Measurements from ENCODE around the gene SLC39A11. TPM values are rescaled to one million over a fixed set of nuclear protein-coding genes. Genes with fewer than 3 reads are reported as not detected.

The SLC39A11 gene
- total RNA-seq, 4 donors from 2014 or later: 45.2 to 59.5 (median 49.2) TPM

DNA sequence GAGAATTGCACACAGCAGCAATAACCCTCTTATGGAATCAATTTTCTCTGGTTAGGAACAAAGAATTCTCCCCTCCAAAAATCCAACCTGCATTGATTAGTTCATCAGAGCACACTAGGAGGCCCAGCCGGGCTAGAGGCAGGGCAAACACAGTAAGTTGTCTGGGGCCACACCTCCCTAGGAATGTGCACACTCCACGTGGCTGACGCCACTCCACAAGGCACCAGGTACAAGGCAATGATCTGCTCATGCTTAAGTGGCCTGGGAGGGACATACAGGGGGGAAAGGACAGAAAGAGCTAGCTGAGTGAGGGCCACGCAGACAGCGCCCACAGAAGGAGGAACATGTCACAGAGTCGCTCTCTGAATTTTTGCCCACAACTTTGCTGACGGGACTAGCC is 107.6 kb downstream of the SLC39A11 start:
- Histone ChIP-seq H3K27me3 (no peaks in the 10 kb centered on the region), H3K27ac (no peak overlapping the region), H3K36me3 (no peaks in the 10 kb centered on the region), H3K4me1 (peaks cover 3% of the 10 kb centered on the region), H3K4me3 (no peak overlapping the region), H3K9me3 (no peaks in the 10 kb centered on the region)
- no peak for DNase-seq (ENCODE audit: low spot score in 2 of 2)
- no peak for TF ChIP-seq POLR2A (IDR thresholded peaks at IDR 0.05)
- WGBS: 87% methylated on average over 7 of the region's 7 CpGs

DNA sequence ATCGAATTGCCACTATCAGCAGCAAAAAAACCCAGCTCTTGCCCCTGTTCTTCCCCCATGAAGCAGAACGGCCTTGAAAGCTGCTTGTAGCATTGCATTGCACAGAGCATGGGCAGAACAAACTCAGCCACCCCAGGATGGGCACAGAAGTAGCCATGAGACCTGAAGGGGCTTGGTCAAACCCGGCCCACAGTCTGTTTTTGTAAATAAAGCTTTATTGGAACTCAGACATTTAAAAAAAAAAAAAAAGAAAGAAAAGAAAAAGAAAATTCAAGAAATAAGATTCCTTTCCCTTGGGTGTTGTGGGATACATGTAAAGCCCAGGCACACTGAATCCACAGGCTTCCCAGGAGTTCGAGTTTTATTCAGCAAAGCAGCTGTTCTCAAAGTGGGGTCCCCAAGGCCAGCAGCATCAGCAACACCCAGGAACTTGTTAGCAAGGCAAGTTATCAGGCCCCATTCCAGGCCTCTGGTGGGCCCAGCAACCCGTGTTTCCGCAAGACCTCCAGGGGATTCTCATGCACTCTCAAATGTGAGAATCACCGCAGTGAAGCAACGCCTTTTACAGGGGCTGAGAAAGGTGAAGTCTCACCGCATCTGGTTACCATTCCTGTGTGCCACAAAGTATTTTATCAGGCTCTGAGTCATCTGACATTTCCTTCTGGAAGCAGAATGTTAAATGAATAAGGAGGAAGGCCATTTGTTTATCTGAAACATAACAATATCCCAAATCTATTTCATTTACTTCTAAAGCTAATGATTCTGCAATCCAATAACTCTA is 108.2 kb downstream of the SLC39A11 start:
- Histone ChIP-seq H3K36me3 (no peaks in the 10 kb centered on the region), H3K4me1 (peaks cover 3% of the 10 kb centered on the region), H3K27ac (no peak overlapping the region), H3K4me3 (no peak overlapping the region), H3K9me3 (no peaks in the 10 kb centered on the region), H3K27me3 (no peaks in the 10 kb centered on the region)
- DNase-seq (ENCODE audit: low spot score in 2 of 2): no peak
- TF ChIP-seq CTCF (IDR thresholded peaks at IDR 0.05): no peak
- no peak for TF ChIP-seq POLR2AphosphoS5 (IDR thresholded peaks at IDR 0.05)
- TF ChIP-seq POLR2A (IDR thresholded peaks at IDR 0.05): no peak
- no peak for TF ChIP-seq EP300 (IDR thresholded peaks at IDR 0.05)
- WGBS: 91% methylated on average over 9 of the region's 9 CpGs

DNA sequence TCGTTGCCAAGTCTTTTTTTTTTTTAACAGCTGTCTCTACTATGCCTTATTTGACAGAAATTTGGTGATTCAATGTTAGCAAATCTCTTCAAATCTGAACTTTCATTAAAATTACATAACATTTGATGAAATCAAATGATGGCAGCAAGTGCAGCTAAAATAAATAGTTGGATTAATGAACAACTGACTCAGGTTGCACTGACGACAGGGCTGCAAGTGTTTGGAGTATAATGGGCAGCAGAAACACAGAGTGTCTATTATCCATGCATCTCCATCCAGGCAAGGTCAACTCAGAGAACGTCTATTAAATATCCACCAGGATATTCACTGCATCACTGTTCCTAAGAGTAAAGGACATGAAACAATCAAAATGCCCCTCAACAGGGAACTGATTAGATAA is 109.8 kb downstream of the SLC39A11 start:
- peaks cover 6% of the 10 kb centered on the region for H3K4me1 ChIP-seq
- WGBS: 76% methylated on average over 3 of the region's 3 CpGs
- H3K36me3 ChIP-seq: no peaks in the 10 kb centered on the region
- H3K27me3 ChIP-seq: no peaks in the 10 kb centered on the region
- no peak overlapping the region for H3K27ac ChIP-seq
- no peak overlapping the region for H3K4me3 ChIP-seq
- TF ChIP-seq CTCF (IDR thresholded peaks at IDR 0.05) (no peak), POLR2AphosphoS5 (IDR thresholded peaks at IDR 0.05) (no peak), POLR2A (IDR thresholded peaks at IDR 0.05) (no peak), EP300 (IDR thresholded peaks at IDR 0.05) (no peak)
- DNase-seq (ENCODE audit: low spot score in 2 of 2): no peak
- H3K9me3 ChIP-seq: no peaks in the 10 kb centered on the region

- Histone ChIP-seq H3K4me1 (peaks cover 11% of the 10 kb centered on the region), H3K4me3 (no peak overlapping the region), H3K27ac (no peak overlapping the region), H3K27me3 (no peaks in the 10 kb centered on the region), H3K36me3 (no peaks in the 10 kb centered on the region), H3K9me3 (no peaks in the 10 kb centered on the region)
- TF ChIP-seq CTCF (IDR thresholded peaks at IDR 0.05): no peak
- no peak for TF ChIP-seq POLR2AphosphoS5 (IDR thresholded peaks at IDR 0.05)
- TF ChIP-seq POLR2A (IDR thresholded peaks at IDR 0.05): no peak
- no peak for TF ChIP-seq EP300 (IDR thresholded peaks at IDR 0.05)
- no peak for DNase-seq (ENCODE audit: low spot score in 2 of 2)
- WGBS: 87% methylated on average over 9 of the region's 9 CpGs
These were observed 113.8 kb downstream of the SLC39A11 start for GRCh38 chr17:72978593-72979218.

GRCh38 chr17:72977771-72978417 is 114.6 kb downstream of the SLC39A11 start:
- DNase-seq (ENCODE audit: low spot score in 2 of 2): no peak
- Histone ChIP-seq H3K4me1 (peaks cover 11% of the 10 kb centered on the region), H3K27me3 (no peaks in the 10 kb centered on the region), H3K27ac (peak overlapping the region; percentile 34), H3K4me3 (no peak overlapping the region), H3K36me3 (no peaks in the 10 kb centered on the region), H3K9me3 (no peaks in the 10 kb centered on the region)
- TF ChIP-seq CTCF (IDR thresholded peaks at IDR 0.05) (no peak), EP300 (IDR thresholded peaks at IDR 0.05) (no peak), POLR2AphosphoS5 (IDR thresholded peaks at IDR 0.05) (no peak), POLR2A (IDR thresholded peaks at IDR 0.05) (no peak)
- WGBS: 71% methylated on average over 20 of the region's 20 CpGs
